Panc1 (cell line): ENCODE measurements around the gene KCNN3.

Experiments
- SIN3A ChIP-seq: IDR thresholded peaks from 2 replicates; pipeline ENCODE4 v1.6.1; 2012; ENCODE audit warnings: low read depth, mild to moderate bottlenecking, low read length, moderate library complexity, borderline replicate concordance; ENCODE audit not compliant: insufficient read depth
- TF ChIP-seq, protein P1 (sequence below): fragments of 450-650 bp; IDR thresholded peaks from 2 replicates; pipeline ENCODE4 v1.5.1; 2017; ENCODE audit warnings: mild to moderate bottlenecking

DNA sequence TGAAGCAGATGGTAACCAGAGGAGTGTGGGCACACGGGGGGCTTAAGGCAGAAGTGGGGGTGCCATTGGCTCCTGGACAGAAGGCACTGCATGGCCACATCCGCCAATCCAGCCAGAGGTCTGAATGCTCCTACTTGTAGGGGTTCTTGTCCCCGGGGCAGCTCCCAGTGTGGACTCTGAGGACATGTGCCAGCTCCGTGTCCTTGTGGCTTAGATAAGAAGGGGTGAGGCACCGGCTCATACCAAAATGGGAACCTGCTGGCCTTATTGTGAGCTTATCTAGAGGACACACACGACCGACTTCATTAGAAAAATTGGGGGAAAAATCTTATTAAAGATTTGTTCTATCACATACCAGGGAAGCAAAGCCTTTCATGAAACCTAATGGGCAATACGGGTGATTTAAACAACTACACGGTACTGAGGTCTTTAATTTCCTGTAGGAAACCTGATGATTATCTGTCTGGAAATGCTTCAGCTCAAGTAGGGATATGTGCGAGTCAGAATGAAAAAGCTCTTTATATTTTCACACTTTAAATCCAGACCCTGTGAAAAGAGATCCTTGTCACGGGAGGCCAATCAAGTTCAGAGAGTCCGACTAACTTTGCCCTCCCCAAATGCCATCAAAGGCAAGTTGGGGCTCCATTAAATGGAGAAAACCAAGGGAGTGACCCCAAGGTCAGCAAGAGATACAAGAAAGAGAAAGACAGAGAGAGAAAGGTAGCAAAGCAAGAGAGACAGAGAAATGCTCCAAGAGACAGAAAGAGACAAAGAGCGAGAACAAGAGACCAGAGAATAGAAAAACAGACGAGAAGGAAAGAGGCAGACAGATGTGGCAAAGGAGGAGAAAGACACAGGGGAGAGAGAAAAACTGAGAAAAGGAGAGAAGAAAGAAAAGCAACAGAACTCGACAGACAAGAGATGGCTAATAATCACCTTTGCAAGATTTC, 14.1 kb upstream of the KCNN3 start:
- TF ChIP-seq, protein P1, sequence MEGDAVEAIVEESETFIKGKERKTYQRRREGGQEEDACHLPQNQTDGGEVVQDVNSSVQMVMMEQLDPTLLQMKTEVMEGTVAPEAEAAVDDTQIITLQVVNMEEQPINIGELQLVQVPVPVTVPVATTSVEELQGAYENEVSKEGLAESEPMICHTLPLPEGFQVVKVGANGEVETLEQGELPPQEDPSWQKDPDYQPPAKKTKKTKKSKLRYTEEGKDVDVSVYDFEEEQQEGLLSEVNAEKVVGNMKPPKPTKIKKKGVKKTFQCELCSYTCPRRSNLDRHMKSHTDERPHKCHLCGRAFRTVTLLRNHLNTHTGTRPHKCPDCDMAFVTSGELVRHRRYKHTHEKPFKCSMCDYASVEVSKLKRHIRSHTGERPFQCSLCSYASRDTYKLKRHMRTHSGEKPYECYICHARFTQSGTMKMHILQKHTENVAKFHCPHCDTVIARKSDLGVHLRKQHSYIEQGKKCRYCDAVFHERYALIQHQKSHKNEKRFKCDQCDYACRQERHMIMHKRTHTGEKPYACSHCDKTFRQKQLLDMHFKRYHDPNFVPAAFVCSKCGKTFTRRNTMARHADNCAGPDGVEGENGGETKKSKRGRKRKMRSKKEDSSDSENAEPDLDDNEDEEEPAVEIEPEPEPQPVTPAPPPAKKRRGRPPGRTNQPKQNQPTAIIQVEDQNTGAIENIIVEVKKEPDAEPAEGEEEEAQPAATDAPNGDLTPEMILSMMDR, result no peak
- no peak for TF ChIP-seq SIN3A
